Epithelial cell of esophagus (primary cell): ENCODE measurements around the gene UTP3.
"Not testable (repeated sequence)": the region's sequence is repeated elsewhere in the genome, so short reads cannot be mapped to it uniquely, and the experiment has no call there.

ENCODE experiments used
- DNase-seq: peaks from one replicate; pipeline ENCODE4 v3.0.0; 2010; ENCODE audit warnings: low read depth
- H3K4me3 ChIP-seq: 2 replicates; pipeline ENCODE4 v1.5.1; 2011; ENCODE audit warnings: mild to moderate bottlenecking, low read length, control low read depth
- CTCF ChIP-seq: IDR thresholded peaks from 2 replicates; pipeline ENCODE4 v1.5.1; 2011; ENCODE audit warnings: low read depth, mild to moderate bottlenecking, low read length, control low read depth, inconsistent platforms; ENCODE audit not compliant: insufficient read depth; ENCODE audit errors: missing control alignments

UTP3 gene

GRCh38 chr4:70718811-70719604, 30.7 kb downstream of the UTP3 start:
- no peak for TF ChIP-seq CTCF
- H3K4me3 ChIP-seq = peak overlapping the region; percentile 2
- peak; percentile 90 for DNase-seq

- no peak for TF ChIP-seq CTCF
- no peak within 1 kb of the TSS for H3K4me3 ChIP-seq
- no peak for DNase-seq
Observed at GRCh38 chr4:70721747-70722146, 33.4 kb downstream of the UTP3 start, which contains the start of gene RUFY3. TSS of gene RUFY3 (plus strand) at chr4:70721964. CDS start at chr4:70722574, 610 bp downstream.

GRCh38 chr4:70722199-70722791, 34.0 kb downstream of the UTP3 start:
- H3K4me3 ChIP-seq = no peak overlapping the region
- no peak for DNase-seq
- TF ChIP-seq CTCF = no peak

- TF ChIP-seq CTCF = no peak
- no peak for DNase-seq
- H3K4me3 ChIP-seq = no peak overlapping the region
Observed at GRCh38 chr4:70724463-70724862, 36.1 kb downstream of the UTP3 start.

GRCh38 chr4:70725633-70726032, 37.3 kb downstream of the UTP3 start:
- no peak for DNase-seq
- TF ChIP-seq CTCF = no peak
- no peak overlapping the region for H3K4me3 ChIP-seq

GRCh38 chr4:70726515-70726914, 38.2 kb downstream of the UTP3 start:
- DNase-seq, H3K4me3 ChIP-seq: not testable (repeated sequence)

- no peak overlapping the region for H3K4me3 ChIP-seq
- TF ChIP-seq CTCF = no peak
- no peak for DNase-seq
Observed at GRCh38 chr4:70728091-70728490, 39.8 kb downstream of the UTP3 start.

- not testable (repeated sequence) for DNase-seq, H3K4me3 ChIP-seq
Observed at GRCh38 chr4:70732878-70733277, 44.5 kb downstream of the UTP3 start.
